Left kidney (tissue), 2 donors: ENCODE measurements around the gene NLGN3. TPM values are rescaled to one million over a fixed set of nuclear protein-coding genes. Genes with fewer than 3 reads are reported as not detected.

Experiments
- DNase-seq: peaks from one replicate; pipeline ENCODE4 v3.0.0-alpha.2; 2013
- polyA plus RNA-seq: library from polyadenylated mRNA; unstranded; fragments of 120-200 nt; gene quantifications from one replicate; pipeline ENCODE4 v1.2.1, GENCODE V29; 2013; ENCODE audit not compliant: insufficient read length

The NLGN3 gene
- polyA plus RNA-seq, 1 donor: 5.1 TPM

DNA sequence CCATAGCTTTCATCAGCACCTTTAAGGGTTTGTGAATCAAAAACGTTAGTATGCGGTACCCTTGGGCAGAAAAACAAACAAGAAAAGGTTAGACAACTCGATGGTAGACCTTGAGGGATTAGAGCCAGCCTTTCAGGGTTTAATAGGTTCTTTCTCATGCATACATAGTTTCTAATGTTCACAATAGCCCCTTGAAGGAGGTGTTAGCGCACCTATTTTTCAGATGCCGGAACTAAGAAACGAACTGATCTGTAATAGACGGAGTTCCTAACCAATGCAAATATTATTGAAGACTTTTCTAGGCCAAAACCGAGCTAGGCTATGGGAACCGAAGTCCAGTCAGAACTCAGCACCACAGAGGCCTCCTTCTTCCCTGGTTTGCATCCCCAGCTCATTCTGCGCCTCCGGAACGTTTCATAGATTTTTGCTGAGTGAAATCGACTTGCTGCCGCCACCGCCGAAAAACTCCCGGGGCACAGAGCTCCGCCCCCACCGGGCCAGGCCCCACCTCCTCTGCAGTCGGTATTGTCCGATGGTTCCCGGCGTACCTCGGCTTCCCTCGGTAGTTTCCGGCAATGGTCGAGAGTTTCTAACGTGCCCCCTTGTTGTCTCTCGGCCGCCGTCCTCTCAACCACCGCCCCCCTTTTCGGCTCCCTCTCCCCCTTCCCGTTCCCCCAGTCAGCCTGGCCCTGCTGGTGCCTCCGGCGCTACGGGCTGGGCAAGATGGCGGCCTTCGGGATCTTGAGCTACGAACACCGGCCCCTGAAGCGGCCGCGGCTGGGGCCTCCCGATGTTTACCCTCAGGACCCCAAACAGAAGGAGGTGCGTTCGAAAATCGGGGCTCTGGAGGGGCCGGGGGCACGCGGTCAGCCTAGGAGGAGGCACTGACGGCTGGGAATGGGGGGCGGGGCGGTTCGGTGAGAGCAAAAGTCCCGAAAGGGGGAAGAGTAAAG lies 26.3 kb upstream of the NLGN3 start, which contains the start of gene MED12:
MED12 (plus strand) TSS at position 565 of the 953 bp plus-strand sequence; CDS start at position 724, 159 bp downstream.
- DNase-seq: peak; percentile 84

DNA sequence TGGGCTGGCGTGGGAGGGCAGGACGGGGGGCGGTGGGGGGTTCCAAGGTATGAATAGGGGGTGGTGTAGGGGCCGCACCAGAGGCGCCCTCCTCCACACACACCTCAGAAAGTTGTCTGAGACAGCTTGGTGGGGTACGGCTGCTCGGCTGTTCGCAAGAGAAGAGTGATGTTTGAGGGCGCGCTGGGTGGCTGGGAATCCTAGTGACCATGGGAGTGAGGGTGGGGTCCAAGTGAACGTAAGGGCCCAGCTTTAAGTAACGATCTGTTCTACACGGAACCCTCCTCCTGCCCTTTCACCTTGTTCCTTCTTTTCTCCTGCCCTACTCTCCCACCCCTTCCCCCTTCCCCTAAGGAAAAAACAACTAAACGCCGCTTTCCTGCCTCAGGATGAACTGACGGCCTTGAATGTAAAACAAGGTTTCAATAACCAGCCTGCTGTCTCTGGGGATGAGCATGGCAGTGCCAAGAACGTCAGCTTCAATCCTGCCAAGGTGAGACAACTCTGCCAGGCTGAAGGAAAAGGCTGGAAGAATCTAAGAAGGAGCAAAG lies 25.6 kb upstream of the NLGN3 start:
- no peak for DNase-seq

DNA sequence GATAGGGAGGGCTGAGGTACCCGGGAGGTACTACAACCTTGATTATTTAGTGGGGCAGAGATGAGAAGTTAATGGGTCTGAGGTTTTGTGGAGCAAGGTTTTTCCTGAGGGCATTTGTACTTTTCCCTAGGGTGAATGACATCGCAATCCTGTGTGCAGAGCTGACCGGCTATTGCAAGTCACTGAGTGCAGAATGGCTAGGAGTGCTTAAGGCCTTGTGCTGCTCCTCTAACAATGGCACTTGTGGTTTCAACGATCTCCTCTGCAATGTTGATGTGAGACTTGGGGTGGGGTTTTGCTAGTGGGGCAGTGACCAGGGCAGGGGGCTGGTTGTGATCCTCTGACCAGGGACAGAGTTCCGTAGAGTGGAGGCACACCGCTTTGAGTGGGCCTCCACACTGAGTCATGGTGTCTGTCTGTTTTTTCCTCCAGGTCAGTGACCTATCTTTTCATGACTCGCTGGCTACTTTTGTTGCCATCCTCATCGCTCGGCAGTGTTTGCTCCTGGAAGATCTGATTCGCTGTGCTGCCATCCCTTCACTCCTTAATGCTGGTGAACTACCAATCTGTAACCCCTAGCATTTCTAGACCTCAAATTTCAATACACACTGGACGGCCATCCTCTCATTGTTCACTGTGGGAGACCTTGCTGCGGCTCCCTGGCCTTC lies 16.3 kb upstream of the NLGN3 start:
- no peak for DNase-seq

DNA sequence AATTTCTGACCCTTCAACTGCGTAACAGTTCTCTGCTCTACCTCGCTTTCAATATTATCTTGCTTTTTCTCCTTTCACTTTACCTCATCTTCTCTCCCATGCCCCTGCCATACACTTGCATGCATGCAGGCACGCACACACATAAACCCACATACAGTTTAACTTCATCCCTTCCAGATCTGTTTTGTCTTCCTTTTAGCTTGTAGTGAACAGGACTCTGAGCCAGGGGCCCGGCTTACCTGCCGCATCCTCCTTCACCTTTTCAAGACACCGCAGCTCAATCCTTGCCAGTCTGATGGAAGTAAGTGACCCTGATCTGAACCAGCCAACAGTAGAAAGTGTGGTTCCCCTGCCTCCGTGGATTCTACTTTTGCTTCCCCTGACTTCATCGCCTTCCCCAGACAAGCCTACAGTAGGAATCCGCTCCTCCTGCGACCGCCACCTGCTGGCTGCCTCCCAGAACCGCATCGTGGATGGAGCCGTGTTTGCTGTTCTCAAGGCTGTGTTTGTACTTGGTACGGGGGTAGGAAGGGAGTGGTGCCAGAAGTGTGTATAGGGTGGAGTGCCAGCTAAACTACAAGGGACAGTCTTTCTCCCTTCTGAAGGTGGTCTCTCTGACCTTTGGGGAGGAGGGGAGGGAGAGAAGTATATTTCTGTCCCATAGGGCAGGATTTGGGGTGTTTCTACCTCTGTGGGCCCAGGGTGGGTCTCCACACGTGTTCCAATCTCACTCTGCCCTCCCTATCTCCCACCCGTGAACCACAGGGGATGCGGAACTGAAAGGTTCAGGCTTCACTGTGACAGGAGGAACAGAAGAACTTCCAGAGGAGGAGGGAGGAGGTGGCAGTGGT lies 15.5 kb upstream of the NLGN3 start:
- DNase-seq: peak; percentile 35

DNA sequence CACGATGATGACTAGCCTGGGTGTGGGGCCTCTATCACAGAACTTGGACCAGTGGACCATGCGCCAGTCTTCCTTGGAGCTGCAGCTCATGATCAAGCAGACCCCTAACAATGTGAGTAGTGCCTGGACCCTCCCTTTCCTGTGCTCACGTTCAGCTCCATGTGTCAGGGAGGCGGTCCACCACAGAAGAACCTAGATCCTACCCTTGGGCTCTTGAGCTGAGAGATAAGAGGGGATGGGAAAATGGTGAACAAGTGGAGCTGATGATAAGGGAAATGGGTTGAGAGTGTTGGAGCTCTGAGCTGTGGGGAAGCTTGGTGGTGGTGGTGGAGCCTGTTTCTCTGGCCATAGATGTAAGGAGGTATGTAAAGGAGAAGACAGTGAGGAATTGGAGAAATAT lies 13.1 kb upstream of the NLGN3 start:
- DNase-seq: no peak

DNA sequence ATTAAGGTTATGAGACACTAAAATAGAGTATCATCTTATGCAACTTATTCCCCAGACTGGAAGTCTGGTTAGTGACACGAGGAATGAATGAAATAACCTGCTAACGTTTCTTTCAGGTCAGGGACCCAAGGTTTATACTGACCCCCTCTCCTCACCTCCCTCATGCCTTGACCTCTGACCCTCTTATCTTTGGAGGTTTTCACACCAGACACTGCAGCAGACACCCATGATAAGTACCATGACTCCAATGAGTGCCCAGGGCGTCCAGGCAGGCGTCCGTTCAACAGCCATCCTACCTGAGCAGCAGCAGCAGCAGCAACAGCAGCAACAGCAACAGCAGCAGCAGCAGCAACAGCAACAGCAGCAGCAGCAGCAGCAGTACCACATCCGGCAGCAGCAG lies 4.2 kb upstream of the NLGN3 start:
- DNase-seq: no peak

DNA sequence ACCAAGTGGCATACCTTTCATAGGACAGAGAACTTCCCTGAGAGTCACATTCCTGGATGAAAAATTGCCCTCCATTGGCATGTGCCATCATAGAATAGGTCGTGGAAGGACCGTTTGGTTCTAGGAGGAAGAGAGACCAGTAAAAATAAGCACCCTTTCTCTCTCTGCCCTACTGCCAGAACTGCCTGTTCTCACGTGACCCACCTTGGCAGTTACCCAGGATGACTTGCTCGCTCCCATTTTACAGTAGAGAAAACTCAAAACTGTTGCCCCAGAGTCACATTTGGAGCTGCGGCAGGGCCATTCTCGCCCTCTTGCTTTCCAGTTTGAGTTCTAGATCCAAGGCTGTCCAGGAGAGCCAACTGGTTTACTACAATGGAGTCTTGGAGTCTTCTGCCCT lies 1.1 kb upstream of the NLGN3 start:
- DNase-seq: no peak

DNA sequence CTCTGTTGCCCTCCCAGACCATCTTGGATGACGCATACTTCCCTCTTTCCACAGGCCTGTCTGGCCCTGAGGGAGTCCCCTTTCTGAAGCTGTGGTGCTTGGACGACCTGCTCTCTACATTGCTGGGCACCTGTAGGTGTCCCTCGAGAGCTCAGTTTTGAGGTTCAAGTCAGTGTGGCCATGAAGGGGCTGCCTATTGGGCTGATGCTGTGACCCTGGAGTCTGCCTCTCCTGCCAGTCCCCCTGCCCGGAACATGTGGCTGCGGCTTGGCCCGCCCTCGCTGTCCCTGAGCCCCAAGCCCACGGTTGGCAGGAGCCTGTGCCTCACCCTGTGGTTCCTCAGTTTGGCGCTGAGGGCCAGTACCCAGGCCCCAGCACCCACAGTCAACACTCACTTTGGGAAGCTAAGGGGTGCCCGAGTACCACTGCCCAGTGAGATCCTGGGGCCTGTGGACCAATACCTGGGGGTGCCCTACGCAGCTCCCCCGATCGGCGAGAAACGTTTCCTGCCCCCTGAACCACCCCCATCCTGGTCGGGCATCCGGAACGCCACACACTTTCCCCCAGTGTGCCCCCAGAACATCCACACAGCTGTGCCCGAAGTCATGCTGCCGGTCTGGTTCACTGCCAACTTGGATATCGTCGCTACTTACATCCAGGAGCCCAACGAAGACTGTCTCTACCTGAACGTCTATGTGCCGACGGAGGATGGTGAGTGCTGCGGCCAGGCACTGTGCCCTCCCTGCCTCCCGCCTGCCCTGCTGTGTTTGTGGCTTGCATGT lies 3.0 kb downstream of the NLGN3 start:
- DNase-seq: no peak

DNA sequence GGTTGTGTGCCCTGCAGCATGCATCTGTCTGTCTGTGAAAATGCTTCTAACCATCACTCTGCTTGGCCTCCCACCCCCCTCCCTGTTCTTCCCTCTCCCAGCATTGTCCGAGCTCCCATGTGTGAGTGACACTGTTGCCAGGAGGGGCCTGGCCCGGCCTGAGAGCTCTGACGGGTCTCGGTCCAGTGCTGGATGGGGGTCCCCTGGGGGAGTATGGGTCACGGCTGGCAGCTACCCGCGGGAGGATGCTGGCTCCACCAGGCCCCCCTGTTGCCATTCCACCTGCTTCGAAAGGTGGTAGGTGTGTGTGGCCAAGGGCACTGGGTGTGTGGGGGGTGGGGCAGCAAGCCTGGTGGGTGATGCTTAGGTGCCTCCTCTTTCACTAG lies 3.6 kb downstream of the NLGN3 start:
- DNase-seq: no peak

DNA sequence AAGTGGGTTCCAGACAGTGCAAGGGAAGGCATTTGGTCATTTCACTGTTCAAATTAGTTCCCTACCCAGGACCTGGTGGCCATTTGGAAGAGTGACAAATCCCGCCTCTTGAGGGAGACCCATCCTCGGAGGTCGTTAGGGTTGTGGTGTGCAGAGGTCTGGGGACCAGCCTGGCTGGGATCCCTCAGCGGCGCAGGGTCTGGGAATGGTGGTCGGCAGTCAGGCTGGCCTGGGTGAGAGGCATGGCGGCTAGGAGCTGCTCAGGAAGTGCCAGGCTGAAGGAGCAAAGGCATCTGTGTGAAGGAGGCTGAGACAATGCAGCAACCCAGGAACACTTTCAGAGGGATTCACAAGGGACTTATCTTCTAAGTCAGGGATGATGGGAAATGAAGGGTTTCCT lies 6.7 kb downstream of the NLGN3 start:
- DNase-seq: no peak

DNA sequence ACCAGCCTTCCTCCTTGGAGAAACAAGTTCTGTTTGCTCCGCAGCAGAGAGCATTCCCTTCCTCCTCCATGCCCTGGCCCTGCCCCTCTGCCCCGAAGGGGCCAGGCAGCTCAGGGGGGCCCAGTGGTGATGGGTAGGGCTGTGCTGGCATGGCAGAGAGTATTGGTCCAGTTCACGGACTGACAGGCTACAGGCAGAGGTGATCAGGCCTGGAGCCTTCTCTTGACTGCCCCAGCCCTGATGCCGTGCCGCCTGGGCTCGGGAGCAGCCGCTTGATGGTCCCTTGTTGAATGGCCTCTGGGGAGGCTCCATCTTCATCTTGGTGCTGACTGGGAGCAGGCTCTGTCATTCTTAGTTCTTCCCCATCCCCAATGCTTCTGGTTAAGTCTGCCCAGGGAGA lies 9.6 kb downstream of the NLGN3 start:
- DNase-seq: no peak

DNA sequence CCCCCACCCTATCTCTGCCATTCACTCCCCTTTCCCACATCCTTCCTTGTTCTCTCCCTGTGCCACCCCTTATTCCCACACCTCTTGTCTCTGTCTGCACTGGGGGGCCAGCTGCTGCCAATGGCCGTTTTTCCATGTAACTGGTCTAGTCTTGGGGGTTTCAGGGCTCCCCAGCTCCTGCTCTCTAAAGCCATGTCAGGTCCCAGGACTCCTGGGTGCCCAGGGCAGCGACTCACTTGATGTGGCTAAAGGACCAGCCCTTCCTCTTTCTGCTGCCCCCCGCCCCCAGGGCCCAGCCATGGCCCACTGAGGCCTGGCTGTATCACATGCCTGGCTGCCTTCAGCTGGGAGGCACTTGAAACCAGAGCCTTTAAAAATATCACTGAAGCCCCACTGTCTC lies 10.0 kb downstream of the NLGN3 start:
- DNase-seq: no peak

DNA sequence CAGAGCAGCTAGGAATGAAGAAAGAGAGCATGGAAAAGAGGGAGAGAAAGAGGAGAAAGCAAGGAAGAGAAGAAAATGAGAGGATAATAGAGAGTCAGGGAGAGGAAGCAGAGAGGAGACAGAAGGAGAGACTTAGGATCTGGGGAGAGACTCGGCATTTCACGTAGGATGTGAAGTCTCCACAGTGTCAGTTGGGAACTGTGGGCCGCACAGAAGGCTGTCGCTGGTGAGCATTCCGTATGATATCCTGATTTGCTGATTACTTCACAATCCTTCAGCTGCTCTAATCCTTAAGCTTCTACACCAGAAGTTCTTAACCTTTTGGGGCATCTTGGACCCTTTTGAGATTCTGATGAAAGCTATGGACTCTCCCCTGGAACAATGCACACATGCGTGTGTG lies 14.0 kb downstream of the NLGN3 start:
- no peak for DNase-seq

DNA sequence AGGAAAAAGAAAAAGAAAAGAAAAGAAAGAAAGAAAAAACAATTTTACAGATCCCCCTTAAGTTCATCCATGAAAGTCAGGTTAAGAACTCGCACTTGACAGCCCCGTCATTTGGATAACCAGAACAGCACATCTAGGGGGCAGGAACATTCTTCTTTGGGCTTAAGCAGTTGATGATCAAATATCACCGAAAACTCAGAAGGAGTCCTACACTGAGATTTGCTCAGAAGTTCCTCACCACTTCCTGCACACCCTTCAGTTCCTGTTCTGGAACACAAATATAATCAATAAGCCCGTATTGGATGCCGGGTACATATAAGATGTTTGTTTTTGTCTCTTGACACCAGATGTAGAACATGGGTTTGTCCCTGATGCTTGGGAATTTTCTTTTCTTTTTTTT lies 14.7 kb downstream of the NLGN3 start:
- DNase-seq: no peak

DNA sequence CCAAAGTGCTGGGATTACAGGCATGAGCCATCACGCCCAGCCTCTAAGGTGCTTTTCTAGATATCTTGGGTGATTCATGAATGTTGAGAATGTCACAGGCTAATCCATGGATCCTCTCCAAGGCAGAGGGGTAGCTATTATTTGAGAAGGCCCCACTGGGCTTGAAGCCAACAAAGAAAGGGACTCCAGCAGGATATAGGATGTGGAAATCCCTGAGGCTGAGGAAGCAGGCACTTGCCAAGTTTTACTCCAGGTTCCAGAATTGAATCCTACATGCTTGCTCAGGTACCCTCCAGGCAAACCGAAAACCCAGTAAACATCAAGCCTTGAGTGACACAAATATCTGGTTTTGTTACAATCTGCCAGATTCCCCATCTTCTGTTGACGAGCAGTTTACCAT lies 15.8 kb downstream of the NLGN3 start:
- no peak for DNase-seq

DNA sequence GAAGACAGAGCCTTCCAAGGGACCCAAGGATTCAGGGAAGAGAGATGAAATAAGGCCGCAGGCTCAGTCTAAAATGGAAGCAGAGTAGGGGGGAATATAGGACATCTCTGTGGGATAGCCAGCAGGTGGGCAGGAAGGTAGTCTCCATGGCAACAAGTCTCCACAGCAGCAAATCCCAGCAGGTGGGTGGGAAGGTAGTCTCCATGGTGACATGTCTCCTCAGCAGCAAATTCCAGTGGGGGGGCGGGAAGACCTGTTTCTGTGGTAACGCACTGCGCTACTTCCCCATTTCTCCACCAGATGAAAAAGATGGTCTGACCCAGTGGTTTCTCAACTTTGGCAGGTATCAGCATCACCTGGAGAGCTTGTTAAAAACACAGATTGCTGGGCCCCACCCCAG lies 18.3 kb downstream of the NLGN3 start:
- no peak for DNase-seq

DNA sequence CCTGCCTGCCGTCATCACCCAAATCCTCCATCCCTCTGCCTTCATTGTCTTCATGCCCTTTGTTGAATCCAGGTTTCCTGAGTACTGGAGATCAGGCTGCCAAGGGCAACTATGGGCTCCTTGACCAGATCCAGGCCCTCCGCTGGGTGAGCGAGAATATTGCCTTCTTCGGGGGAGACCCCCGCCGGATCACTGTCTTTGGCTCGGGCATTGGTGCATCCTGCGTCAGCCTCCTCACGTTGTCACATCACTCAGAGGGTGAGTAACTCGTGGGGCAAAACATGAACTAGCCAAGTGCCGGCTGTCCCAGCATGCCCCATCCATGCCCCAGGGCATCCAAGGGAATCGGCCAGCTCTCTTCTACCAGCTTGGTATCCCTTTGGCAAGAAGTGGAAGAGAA lies 19.4 kb downstream of the NLGN3 start:
- no peak for DNase-seq

DNA sequence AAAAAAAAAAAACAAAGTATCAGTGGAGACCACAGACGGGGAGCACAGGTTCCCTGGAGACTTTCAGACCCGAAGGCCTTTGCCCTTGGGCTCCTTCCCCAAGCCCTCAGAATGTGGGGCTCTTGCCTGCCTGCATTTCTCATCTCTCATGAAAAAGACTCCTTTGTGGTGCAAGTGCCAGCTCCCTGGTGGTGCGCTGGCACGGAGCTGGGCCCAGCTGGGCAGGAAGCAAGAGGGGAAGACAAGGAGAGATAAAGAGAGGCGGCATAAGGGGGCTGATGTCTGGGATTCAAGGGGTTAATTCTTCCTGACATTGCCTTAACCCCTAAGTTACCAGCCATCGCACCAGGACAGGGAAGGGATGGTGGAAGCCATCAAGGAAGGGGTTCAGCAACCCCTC lies 21.8 kb downstream of the NLGN3 start:
- DNase-seq: no peak

DNA sequence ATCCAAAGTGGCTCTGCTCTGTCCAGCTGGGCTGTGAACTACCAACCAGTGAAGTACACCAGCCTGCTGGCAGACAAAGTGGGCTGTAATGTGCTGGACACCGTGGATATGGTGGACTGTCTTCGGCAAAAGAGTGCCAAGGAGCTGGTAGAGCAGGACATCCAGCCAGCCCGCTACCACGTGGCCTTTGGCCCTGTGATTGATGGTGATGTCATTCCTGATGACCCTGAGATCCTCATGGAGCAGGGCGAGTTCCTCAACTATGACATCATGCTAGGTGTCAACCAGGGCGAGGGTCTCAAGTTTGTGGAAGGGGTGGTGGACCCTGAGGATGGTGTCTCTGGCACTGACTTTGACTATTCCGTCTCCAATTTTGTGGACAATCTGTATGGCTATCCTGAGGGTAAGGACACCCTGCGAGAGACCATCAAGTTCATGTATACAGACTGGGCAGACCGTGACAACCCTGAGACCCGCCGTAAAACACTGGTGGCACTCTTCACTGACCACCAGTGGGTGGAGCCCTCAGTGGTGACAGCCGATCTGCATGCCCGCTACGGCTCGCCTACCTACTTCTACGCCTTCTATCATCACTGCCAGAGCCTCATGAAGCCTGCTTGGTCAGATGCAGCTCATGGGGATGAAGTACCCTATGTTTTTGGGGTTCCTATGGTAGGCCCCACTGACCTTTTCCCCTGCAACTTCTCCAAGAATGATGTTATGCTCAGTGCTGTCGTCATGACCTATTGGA lies 22.6 kb downstream of the NLGN3 start:
- no peak for DNase-seq

DNA sequence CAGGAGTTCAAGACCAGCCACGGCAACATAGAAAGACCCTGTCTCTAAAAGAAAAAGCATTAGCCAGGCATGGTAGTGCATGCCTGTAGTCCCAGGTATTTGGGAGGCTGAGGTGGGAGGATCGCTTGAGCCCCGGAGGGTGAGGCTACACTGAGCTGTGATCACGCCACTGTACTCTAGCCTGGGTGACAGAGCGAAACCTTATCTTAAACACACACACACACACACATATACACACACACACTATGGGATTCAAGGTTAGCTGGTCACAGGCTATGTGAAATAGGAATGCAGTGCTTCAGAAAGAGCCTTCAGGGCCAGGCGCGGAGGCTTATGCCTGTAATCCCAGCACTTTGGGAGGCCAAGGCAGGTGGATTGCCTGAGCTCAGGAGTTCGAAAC lies 23.5 kb downstream of the NLGN3 start:
- DNase-seq: no peak

DNA sequence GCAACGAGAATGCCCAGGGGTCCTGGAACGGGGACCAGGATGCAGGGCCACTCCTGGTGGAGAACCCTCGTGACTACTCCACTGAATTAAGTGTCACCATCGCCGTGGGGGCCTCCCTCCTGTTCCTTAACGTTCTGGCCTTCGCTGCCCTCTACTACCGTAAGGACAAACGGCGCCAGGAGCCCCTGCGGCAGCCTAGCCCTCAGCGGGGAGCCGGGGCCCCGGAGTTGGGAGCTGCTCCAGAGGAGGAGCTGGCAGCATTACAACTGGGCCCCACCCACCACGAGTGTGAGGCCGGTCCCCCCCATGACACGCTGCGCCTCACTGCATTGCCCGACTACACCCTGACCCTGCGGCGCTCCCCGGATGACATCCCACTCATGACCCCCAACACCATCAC lies 24.9 kb downstream of the NLGN3 start:
- no peak for DNase-seq
